ENCODE results near the gene ACACA.

- no peak for TF ChIP-seq CTCF (IDR thresholded peaks at IDR 0.05; ENCODE audit: low read depth, low read length, poor library complexity, severe bottlenecking)
- TF ChIP-seq EZH2phosphoT487 (IDR thresholded peaks at IDR 0.05; ENCODE audit: borderline replicate concordance, low read length): no peak
These were observed 130.2 kb downstream of the ACACA start for GRCh38 chr17:37276475-37276874.

All from DOHH2 (cell line).